ENCODE data around the gene TRIM3. TPM values are rescaled to one million over a fixed set of nuclear protein-coding genes. Genes with fewer than 3 reads are reported as not detected.

Gene TRIM3
- total RNA-seq, 4 donors from 2014 or later: 4.0 to 13.5 (median 7.0) TPM

DNA sequence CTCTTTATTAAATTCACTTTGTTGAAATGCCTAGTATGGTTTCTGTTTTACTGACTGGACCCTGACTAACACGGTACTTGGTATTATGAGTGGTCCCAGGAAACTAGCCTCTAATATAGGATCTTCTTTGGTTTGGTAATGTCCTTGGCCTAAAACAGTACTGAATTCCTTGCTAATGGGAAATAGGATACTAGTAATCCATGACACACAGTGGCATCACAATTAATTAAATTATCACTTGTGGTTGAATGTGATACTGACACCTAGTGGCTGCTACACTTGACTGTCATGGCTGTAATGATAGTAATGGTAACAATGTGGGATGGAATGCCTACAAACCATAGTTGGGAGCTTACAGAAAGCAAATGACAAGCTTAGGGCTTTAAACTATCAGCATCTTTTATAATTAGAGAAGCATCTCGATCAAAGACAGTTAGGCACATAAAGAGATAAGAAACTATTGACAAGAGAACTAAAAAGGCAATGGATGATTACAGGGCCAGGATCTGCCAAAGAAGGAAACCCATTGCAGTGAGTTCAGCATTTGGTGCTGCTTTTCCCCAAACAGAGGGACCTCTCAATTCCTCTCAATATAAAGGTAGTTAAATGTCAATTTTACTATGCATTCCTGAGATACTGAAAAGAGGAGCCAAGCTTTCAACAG, 32.0 kb upstream of the TRIM3 start:
- no peak for DNase-seq
- Histone ChIP-seq H3K4me3 (no peak overlapping the region), H3K27ac (no peak overlapping the region), H3K27me3 (no peaks in the 10 kb centered on the region), H3K4me1 (peaks cover 0 to 5% (median 0%) of the 10 kb centered on the region in 3 donors), H3K36me3 (peaks cover 0 to 57% (median 0%) of the 10 kb centered on the region in 3 donors), H3K9me3 (no peaks in the 10 kb centered on the region)
- intact Hi-C loops (cut with DNase I): loop anchor here (10.0 kb wide), 2 partner anchors 61 to 131 kb away; partner anchors contain the start of gene HPX
- 48 to 61% methylated on average over 2 of the region's 2 CpGs for WGBS, 2 donors
- TF ChIP-seq POLR2A (IDR thresholded peaks at IDR 0.05): no peak
- TF ChIP-seq, protein P1, sequence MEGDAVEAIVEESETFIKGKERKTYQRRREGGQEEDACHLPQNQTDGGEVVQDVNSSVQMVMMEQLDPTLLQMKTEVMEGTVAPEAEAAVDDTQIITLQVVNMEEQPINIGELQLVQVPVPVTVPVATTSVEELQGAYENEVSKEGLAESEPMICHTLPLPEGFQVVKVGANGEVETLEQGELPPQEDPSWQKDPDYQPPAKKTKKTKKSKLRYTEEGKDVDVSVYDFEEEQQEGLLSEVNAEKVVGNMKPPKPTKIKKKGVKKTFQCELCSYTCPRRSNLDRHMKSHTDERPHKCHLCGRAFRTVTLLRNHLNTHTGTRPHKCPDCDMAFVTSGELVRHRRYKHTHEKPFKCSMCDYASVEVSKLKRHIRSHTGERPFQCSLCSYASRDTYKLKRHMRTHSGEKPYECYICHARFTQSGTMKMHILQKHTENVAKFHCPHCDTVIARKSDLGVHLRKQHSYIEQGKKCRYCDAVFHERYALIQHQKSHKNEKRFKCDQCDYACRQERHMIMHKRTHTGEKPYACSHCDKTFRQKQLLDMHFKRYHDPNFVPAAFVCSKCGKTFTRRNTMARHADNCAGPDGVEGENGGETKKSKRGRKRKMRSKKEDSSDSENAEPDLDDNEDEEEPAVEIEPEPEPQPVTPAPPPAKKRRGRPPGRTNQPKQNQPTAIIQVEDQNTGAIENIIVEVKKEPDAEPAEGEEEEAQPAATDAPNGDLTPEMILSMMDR (IDR thresholded peaks at IDR 0.05): peak; percentile 48 to 81 (median 64)

DNA sequence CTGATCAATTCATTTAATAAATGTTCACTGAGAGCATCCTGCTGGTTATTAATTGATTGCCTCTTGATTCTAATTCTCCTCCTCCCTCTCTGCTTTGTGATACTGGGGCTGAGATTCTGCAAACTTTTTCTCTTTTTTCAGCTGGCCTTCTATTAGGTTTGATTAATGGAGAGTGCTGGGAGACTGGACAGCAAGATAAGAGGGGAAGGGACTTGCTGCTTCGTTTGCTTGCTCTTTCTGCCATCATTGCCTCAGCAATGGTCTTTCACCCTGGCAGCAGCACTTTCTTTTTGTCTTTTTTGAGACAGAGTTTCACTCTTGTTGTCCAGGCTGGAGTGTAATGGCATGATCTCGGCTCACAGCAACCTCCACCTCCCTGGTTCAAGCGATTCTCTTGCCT, 30.4 kb upstream of the TRIM3 start:
- TF ChIP-seq, protein P1 (IDR thresholded peaks at IDR 0.05): no peak
- no peak for TF ChIP-seq POLR2A (IDR thresholded peaks at IDR 0.05)
- Histone ChIP-seq H3K27me3 (no peaks in the 10 kb centered on the region), H3K9me3 (no peaks in the 10 kb centered on the region), H3K4me3 (no peak overlapping the region), H3K36me3 (peaks cover 0 to 45% (median 0%) of the 10 kb centered on the region in 3 donors), H3K27ac (no peak overlapping the region), H3K4me1 (peaks cover 0 to 11% (median 0%) of the 10 kb centered on the region in 3 donors)
- no peak for DNase-seq
- intact Hi-C loops (cut with DNase I): loop anchor here (10.0 kb wide), 2 partner anchors 59 to 129 kb away; partner anchors contain the start of gene HPX
- WGBS, 2 donors: 73 to 77% methylated on average over 3 of the region's 3 CpGs

DNA sequence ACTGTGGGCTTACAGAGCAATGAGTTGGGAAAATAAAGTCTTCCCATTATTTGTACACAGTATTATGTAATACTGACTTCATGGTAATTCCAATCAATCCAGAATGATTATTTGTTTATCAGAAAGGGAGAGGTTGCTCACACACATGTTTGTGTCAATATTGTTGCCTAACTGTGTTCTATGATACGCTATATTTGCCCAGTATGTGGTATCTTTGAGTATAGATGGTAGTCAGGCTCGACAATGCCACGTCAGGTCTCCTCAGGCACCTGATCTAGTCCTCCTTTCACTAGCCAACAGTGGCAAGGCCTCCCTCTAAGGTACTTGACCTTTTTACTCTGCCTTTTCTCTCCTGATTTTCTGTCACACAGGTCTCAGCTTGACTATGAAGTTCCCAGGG, 28.6 kb upstream of the TRIM3 start:
- Histone ChIP-seq H3K36me3 (peaks cover 0 to 54% (median 0%) of the 10 kb centered on the region in 3 donors), H3K27ac (no peak overlapping the region), H3K9me3 (no peaks in the 10 kb centered on the region), H3K27me3 (no peaks in the 10 kb centered on the region), H3K4me3 (no peak overlapping the region), H3K4me1 (peaks cover 0 to 21% (median 0%) of the 10 kb centered on the region in 3 donors)
- TF ChIP-seq, protein P1 (IDR thresholded peaks at IDR 0.05): no peak
- DNase-seq: no peak
- WGBS, 2 donors: 94 to 96% methylated on average over 3 of the region's 3 CpGs
- intact Hi-C loops (cut with DNase I): loop anchor here (10.0 kb wide), 2 partner anchors 58 to 128 kb away; partner anchors contain the start of gene HPX

DNA sequence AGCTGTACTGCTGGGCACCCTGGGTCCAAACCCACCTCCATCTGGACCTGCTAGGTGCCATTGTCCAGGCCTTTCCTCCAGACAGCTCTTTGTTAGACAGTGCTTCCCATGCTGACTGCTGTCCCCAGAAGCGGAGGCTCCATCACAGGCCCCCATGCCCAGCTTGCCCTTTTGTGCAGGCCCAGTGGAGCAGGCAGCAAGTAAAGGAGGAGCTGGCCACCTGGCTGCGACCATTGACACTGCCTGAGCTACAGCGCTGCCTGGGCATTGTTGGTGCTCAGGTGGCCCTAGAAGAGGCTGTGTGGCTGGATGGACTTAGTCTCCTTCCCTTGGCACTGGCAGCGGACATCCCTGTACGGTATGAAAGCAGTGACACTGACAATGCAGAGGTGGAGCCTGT, 24.8 kb upstream of the TRIM3 start:
- Histone ChIP-seq H3K36me3 (peaks cover 0 to 60% (median 0%) of the 10 kb centered on the region in 3 donors), H3K4me1 (peaks cover 0 to 16% (median 0%) of the 10 kb centered on the region in 3 donors), H3K27me3 (no peaks in the 10 kb centered on the region), H3K9me3 (no peaks in the 10 kb centered on the region), H3K4me3 (no peak overlapping the region), H3K27ac (no peak overlapping the region)
- 90% methylated on average over 2 of the region's 5 CpGs; no CpG with 5 or more reads in 1 of the 2 donors for WGBS, 2 donors
- TF ChIP-seq POLR2A (IDR thresholded peaks at IDR 0.05): no peak
- TF ChIP-seq, protein P1 (IDR thresholded peaks at IDR 0.05): no peak
- DNase-seq: no peak
- intact Hi-C loops (cut with DNase I): loop anchor here (10.0 kb wide), 1 partner anchor 274 kb away; no protein-coding TSS in a partner anchor

DNA sequence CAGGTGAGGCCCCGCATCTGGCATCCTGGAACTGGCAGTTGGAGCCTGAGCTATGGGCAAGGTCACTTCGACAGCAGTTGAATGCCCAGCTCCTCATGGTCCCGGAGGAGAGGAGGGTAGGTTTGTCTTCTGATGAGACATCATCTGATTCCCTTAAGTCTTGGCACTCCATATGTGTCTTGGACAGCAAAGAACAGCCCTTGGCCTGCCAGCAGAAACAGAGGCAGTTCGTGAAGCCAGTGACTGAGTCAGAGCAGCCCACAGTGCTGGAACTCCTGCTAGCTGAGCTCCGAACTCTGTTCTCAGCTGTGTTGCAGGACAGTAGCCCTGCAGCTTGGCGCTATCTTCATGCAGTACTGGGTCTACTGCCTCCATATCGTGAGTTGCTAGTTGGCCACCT, 24.4 kb upstream of the TRIM3 start:
- Histone ChIP-seq H3K36me3 (peaks cover 0 to 60% (median 0%) of the 10 kb centered on the region in 3 donors), H3K27me3 (no peaks in the 10 kb centered on the region), H3K27ac (no peak overlapping the region), H3K4me1 (peaks cover 0 to 16% (median 0%) of the 10 kb centered on the region in 3 donors), H3K4me3 (no peak overlapping the region), H3K9me3 (no peaks in the 10 kb centered on the region)
- WGBS, 2 donors: 38 to 80% methylated on average over 2 to 4 of the region's 7 CpGs
- DNase-seq: no peak
- intact Hi-C loops (cut with DNase I): loop anchor here (10.0 kb wide), 1 partner anchor 273 kb away; no protein-coding TSS in a partner anchor
- TF ChIP-seq POLR2A (IDR thresholded peaks at IDR 0.05): no peak
- TF ChIP-seq, protein P1 (IDR thresholded peaks at IDR 0.05): no peak
